GM21390 (cell line): ENCODE measurements around the gene ZNF764.

Source experiments
- ATAC-seq: cut with Tn5 transposase; IDR thresholded peaks from one replicate; pipeline ENCODE4 v1.9.1; 2021; ENCODE audit not compliant: unreplicated experiment

Gene ZNF764

DNA sequence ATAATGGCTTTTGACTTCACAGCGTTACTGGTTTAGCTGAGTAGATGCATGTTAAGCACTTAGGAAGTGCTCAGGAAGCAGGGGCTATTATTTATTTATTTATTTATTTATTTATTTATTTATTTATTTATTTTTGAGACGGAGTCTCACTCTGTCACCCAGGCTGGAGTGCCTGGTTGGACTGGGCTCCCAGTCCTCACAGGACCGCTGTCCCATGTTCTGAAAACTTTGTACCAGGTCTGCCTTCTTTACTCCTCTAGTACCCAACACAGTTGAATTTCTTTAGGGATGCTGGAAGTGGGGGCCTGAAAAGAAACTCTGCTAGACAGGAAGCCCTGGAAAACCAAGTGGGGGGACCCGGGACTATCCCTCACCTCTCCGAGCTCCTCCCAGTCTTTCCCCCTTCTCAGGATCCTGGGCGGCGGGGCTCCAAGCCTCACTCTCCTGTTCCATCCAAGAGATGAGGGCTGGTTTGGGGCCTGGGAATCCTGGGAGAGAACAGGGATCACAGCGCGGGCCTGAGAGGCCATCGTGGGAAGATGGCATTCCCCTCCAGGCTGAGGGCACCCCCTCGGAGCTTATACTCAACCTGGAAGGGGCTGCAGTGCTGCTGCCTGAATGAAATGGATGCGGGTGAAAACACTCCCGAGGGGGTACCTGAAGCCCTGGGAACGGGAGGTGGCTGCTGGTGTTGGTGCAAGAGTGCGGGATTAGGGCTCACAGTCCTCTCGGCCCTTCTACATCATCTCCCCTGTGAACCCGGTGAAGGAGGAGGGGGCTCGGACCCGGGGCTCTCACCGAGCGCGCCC lies 12.7 kb upstream of the ZNF764 start:
- no peak for ATAC-seq

DNA sequence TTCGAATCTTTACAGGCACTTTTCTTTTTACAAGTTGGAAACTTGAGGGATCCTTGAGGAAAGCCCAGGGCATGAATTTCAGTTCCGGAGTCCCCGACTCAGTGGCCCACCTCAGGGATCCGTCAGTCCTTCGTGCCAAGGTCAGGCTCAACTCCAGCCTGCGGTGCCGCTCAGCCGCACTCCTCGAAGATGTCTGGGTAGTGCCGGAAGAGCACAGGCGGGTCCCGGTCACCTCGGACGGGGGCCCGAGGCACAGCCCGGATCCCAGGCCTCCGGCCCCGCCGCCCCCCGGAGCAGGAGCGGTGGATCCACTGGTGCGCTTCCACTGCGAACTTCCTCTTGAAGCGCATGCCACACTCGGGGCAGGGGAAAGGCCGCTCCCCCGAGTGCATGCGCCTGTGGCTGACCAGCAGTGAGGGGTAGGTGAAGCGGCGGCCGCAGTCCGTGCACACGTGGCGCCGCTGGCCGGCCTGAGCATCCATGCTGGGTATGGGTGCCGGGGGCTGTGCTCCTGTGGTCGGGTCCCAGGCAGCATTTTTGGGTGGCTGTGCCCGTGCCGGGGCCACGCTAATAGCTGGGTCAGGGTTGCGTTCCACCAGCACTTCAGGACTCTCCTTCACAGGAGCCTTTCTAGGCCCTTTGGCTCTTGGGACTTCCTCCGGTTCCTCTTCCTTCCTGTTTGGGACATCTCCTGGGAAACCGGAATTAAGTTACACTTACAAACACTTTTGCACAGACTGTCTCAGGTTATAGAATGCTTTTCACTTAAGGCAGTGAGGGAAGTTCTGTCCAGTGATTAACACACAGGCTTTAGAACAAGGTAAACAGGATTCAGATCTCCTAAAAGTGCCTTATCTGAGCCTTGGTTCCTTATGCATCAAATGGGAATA lies 11.8 kb upstream of the ZNF764 start:
- ATAC-seq = no peak

- ATAC-seq = no peak
Observed at GRCh38 chr16:30569281-30569680, 11.1 kb upstream of the ZNF764 start.

GRCh38 chr16:30567991-30568638 lies 9.9 kb upstream of the ZNF764 start:
- peak; percentile 41 for ATAC-seq

DNA sequence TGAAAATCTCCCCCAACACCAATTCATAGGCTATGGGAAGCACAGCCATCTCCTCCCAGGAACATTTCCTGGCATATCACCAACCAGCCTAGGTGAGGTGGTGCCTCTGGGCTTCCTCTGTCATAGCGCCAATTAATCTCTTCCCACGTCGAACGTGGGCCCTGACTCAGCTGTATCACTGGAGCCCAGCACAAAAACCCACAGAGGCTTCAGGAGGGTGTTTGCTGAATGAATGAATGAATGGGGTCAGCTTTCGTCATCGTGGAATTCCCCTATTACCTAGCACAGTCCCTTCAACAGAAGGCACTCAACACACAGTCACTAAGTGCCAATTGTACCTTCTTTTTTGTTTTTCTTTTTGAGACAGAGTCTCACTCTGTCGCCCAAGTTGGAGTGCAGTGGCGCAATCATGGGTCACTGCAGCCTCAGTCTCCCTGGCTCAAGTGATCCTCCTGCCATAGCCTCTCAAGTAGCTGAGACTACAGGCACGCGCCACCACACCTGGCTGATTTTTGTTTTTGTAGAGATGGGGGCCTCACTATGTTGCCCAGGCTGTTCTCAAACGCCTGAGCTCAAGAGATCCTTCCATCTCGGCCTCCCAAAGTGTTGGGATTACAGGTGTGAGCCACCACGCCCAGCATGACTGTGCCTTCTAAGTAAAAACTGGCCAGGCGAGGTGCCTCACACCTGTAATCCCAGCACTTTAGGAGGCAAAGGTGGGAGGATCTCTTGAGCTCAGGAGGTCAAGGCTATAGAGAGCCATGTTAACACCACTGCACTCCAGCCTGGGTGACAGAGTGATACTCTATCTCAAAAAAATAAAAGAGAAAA lies 9.2 kb upstream of the ZNF764 start:
- no peak for ATAC-seq

GRCh38 chr16:30566531-30566930 lies 8.4 kb upstream of the ZNF764 start:
- ATAC-seq = no peak

- ATAC-seq = no peak
Observed at GRCh38 chr16:30565984-30566383, 7.8 kb upstream of the ZNF764 start.

- no peak for ATAC-seq
Observed at GRCh38 chr16:30565526-30565925, 7.4 kb upstream of the ZNF764 start.

DNA sequence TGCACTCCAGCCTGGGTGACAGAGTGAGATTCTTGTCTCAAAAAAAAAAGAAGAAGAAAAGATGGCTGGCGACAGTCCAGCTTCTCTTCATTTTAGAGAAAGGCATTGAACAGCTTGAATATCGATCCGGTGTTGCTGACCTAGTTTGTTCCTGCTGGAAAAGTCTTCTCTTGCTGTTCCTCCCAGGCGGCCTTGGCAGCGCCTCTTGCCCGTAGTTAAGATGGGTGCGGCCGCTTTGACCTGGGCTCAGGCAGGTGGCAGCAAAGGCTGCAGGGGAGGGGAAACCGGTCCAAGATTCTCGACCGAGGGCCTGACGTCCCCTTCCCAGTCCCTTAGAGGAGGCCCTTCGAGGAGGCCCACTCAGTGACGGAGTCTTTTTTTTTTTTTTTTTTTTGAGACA lies 3.8 kb upstream of the ZNF764 start:
- no peak for ATAC-seq

DNA sequence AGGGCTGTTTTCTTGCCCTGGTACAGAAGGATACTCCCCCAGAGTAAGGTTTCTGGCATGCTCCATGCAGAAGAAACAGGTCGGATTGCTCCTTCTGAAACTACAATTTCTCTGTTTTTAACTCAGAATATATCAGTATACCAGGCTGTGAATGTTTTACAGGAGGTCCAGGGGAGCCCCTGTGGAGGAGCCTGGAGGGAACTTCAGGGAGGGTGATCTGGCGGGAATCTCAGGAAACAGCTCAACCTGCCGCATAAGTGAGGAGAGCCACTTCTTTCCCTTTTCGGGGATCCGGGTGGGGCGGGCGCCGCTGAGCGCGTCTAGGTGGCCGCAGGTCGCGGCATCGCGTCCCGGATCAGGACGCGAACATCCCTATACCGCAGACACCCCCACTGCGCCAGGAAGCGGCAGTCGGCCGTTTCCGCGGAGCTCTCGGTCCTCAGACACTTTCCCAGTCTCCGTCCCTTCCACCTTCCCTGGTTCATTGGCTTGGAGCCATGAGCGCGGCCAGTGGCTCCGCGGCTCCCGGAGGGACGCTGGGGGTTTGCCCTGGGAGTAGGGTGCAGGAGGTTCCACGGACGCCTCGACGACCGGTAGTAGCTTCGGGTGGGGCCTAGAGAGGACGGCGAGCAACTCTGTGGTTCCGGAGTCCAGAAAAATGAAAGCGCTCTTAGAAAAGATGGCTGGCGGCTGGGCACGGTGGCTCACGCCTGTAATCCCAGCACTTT lies 3.1 kb upstream of the ZNF764 start:
- ATAC-seq = no peak

DNA sequence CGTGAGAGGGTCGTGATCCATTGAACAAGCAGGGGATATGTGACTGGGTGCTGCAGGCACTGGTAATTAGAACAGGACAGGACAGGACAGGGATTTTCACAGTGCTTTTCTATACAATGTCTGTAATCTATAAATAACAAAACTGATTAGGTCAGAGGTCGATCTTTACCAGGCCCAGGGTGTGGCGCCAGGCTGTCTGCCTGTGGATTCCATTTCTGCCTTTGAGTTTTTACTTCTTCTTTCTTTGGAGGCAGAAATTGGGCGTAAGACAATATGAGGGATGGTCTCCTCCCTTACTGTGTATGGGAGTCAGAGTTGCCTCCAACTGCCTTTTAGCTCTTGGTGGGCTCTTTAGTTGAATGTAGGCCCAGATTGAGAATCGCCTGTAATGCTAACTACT lies 1.5 kb upstream of the ZNF764 start:
- ATAC-seq = no peak

DNA sequence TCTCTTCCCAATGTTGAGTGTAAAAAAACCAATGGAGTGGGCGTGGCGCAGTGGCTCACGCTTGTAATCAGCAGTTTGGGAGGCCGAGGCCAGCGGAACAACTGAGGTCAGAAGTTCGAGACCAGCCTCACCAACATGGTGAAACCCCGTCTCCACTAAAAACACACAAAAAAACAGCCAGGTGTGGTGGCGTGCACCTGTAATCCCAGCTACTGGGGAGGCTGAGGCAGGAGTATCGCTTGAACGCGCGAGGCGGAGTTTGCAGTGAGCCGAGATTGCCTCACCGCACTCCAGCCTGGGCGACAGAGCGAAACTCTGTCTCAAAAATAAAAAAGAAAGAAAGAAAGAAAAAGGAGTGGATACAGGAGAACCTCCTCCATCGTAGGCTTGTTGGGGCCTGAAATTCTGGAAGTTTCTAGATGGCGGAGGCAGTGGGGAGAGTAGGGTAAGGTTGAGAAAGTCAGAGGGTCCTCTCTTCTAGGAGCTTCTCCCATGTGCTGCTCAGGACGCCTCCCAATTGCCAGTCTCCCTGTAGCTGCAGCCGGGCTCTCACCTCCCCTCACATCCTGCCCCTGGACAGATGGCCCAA lies 709 bp upstream of the ZNF764 start:
- no peak for ATAC-seq

DNA sequence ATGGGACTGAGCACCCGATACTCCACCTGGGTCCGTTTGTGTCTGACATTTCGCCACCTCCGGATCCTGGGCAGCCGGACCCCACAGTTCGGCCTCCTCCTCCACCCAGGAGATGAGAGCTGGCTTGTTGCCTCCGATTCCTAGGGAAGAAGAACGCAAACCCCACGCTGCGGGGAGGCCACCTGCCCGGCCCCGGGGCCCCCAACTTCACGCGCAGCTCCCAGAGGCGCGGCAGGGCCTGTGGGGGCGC lies 542 bp downstream of the ZNF764 start:
- ATAC-seq = no peak

DNA sequence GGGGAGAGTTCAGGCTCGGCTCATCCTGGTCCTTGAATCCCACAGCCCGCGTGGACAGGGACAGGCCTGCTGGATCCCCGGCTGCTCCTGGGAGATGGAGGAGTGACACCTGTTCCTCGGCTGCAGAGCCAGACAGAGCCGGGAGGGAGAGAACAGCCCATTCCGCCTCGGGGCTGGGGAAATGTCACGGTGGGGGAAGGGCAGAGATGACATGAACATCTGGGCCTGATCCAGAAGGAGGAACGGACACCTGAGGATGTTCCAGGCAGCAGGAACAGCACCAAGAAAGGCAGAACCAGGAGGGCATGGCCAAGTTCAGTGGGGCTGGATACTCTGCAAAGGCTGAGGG lies 2.1 kb downstream of the ZNF764 start:
- no peak for ATAC-seq

- ATAC-seq = no peak
Observed at GRCh38 chr16:30555315-30556124, 2.7 kb downstream of the ZNF764 start.

- no peak for ATAC-seq
Observed at GRCh38 chr16:30554557-30555314, 3.4 kb downstream of the ZNF764 start.

DNA sequence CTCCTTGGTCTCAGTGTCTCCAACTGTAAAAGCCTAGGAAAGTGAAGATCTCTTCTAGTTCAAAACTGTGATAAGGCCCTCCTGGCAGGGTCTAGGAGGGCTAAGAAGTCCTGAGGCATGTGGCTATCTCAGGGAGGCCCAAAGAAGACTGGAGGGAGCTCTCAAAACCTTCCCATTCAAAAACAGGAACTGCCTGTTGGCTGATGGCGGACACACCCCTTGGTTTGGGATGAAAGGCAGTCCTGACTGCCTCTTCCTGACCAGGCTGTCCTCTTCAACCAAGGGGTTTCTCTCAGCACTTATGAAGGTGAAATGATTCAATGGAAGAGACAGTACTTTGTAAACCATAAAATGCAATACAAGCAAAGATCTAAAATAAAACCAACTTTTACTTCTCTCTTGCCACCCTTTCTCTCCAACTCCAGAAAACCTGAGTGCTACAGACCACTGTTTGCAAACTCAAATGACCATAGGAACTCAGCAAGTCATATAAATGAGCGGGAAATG lies 4.7 kb downstream of the ZNF764 start:
- no peak for ATAC-seq

DNA sequence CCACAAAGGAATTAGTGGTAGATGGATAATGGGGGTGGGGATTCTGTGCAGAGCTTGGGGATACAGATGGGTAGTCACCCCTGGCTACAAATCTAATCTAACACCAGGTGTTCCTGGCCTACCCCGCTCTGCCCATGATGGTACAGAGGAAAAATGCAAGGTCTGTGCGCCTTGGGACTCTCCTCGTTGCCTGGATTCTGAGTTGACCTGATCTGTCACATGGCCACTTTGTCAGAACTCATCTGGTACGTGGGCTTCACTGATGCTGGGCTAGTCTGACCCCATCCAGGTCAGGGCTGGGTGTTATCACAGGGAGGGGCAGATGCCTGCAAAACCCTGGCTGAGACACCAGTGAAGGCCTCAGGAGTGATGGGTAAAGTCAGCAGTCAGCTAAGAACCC lies 5.2 kb downstream of the ZNF764 start:
- no peak for ATAC-seq
